Thyroid gland (tissue), 4 donors: Measurements from ENCODE around the gene GID8.

Source experiments
- CTCF ChIP-seq, 6 experiments: fragments of 200-600 bp in 3 of 6; fragments of 450-650 bp in 3 of 6; sonication (generic) in 3 of 6; IDR thresholded peaks; one replicate each; pipeline ENCODE4 v1.5.1; 2016 to 2019; ENCODE audit warnings: antibody characterized with exemption in 6 of 6, mild to moderate bottlenecking in 2 of 6, inconsistent platforms in 1 of 6, moderate library complexity in 1 of 6
- POLR2A ChIP-seq, 2 donors: fragments of 450-650 bp; IDR thresholded peaks; one replicate each; pipeline ENCODE4 v1.6.1; 2017; ENCODE audit warnings: antibody characterized with exemption in 2 of 2, mild to moderate bottlenecking in 2 of 2, moderate library complexity in 1 of 2

GRCh38 chr20:62925076-62925419 is 12.9 kb upstream of the GID8 start:
- TF ChIP-seq CTCF (IDR thresholded peaks at IDR 0.05) = no peak
- no peak for TF ChIP-seq POLR2A (IDR thresholded peaks at IDR 0.05)
